Naive thymus-derived CD8-positive, alpha-beta T cell (primary cell): Measurements from ENCODE around the gene ESRRA. TPM values are rescaled to one million over a fixed set of nuclear protein-coding genes. Genes with fewer than 3 reads are reported as not detected.

Source experiments
- ATAC-seq, 2 donors: fragments of 150-1000 bp; cut with Tn5 transposase in 1 of 2; sonication (Bioruptor Pico), chemical (Tn5 transposase) in 1 of 2; 1 replicate in 1 of 2; 2 replicates in 1 of 2; pipeline ENCODE4 v1.10.0; 2021; ENCODE audit warnings: mild to moderate bottlenecking in 2 of 2, moderate library complexity in 2 of 2
- POLR2A ChIA-PET: fragments of 350-600 bp; sonication (Branson Sonifier 250); formaldehyde crosslinking; loops from one replicate; lab custom pipeline; 2021; ENCODE audit warnings: antibody characterized with exemption; lab: Charles Lee
- DNase-seq, 10 donors: peaks; one replicate each; pipeline versions ENCODE4 v3.0.0 to v3.0.0-alpha.2; 2020 to 2022
- H3K27ac Mint-ChIP-seq, 10 donors: one replicate each; pipeline ENCODE4 v1.8.0; 2020 to 2022; ENCODE audit warnings: mild to moderate bottlenecking in 10 of 10, mixed read lengths in 10 of 10, moderate library complexity in 4 of 10, inconsistent platforms in 1 of 10
- H3K27me3 Mint-ChIP-seq, 5 donors: one replicate each; pipeline ENCODE4 v1.8.0; 2021 to 2022; ENCODE audit warnings: mixed read lengths in 5 of 5
- H3K36me3 Mint-ChIP-seq, 3 donors: one replicate each; pipeline ENCODE4 v1.8.0; 2020 to 2022; ENCODE audit warnings: mixed read lengths in 3 of 3, mild to moderate bottlenecking in 2 of 3, inconsistent platforms in 1 of 3
- H3K4me1 Mint-ChIP-seq, 4 donors: one replicate each; pipeline ENCODE4 v1.8.0; 2021 to 2022; ENCODE audit warnings: mixed read lengths in 4 of 4
- H3K4me3 Mint-ChIP-seq, 10 donors: one replicate each; pipeline ENCODE4 v1.8.0; 2020 to 2022; ENCODE audit warnings: mild to moderate bottlenecking in 10 of 10, mixed read lengths in 10 of 10, moderate library complexity in 6 of 10, inconsistent platforms in 1 of 10
- H3K9me3 Mint-ChIP-seq, 9 donors: one replicate each; pipeline ENCODE4 v1.8.0; 2020 to 2022; ENCODE audit warnings: mixed read lengths in 9 of 9, mild to moderate bottlenecking in 3 of 9, inconsistent platforms in 1 of 9, moderate library complexity in 1 of 9
- polyA plus RNA-seq, 3 donors: library from polyadenylated mRNA; unstranded; fragments of 300-500 nt; fragmentation: Illumina TruSeq; gene quantifications; one replicate each; pipeline ENCODE4 v1.2.3, GENCODE V29; 2021
- total RNA-seq, 8 experiments: library from RNA in 2 of 8; stranded (reverse) in 2 of 8; gene quantifications; one replicate each; pipeline ENCODE4 v1.2.3 and lab custom pipeline; 2021 to 2026

The ESRRA gene
- total and polyA plus RNA-seq, 5 experiments from 2014 or later = 3.5 to 24.9 (median 9.1) TPM

GRCh38 chr11:64341851-64342791 lies 36.8 kb downstream of the ESRRA start:
- Mint-ChIP-seq H3K36me3 (peaks cover 0 to 28% (median 7%) of the 10 kb centered on the region in 3 donors), H3K27ac (peak overlapping the region in 5 of 10 donors; percentile 29 to 75 (median 52)), H3K4me3 (peak overlapping the region in 9 of 10 donors; percentile 32 to 92 (median 85)), H3K4me1 (peaks cover 23 to 60% (median 50%) of the 10 kb centered on the region in 4 donors), H3K9me3 (no peaks in the 10 kb centered on the region), H3K27me3 (no peaks in the 10 kb centered on the region)
- ATAC-seq (peak; percentile 51 to 54), DNase-seq (peak; percentile 76 to 88 (median 85))
- POLR2A ChIA-PET = interaction anchor here (0.5 to 4.9 kb wide), 9 partner anchors 11 to 832 kb away, joined by 3 to 73 read pairs (median 5); partner anchors contain the start of genes FERMT3, PRDX5, RPS6KA4 and TRMT112

DNA sequence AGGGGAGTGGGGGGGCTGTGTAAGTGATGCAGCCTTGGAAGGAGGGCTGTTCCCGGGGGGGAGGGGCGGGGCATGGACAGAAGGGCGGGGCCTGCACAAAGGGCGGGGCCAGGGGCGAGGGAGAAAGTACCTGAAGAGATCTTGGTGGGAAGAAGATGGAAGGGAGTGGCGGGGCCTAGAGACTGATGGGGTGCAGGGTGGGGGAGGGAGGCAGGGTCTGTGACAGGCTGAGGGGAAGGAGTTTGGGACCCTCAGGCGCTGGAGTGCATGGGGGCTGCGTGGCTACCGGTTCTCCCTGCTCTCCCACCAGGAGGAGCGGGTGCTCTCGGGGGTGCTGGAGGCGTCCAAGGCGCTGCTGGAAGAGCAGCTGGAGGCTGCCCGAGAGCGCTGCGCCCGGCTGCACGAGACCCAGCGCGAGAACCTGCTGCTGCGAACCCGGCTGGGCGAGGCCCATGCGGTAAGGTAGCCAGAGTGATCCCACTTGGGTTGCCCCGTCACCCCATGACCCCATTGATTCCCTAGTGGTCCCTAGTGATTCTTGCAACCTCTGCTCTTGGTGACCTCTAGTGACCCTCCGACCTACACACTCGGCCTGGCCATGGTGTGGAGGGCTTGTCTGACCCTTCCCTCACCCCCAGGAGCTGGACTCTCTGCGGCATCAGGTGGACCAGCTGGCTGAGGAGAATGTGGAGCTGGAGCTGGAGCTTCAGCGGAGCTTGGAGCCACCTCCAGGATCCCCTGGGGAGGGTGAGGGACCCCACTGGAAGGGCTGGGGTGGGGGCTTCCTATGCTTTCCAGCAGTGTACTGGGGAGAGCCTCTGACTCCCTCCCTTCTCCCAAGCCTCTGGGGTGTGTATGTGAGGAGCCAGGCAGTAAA lies 37.8 kb downstream of the ESRRA start:
- DNase-seq (no peak), ATAC-seq (no peak)
- Mint-ChIP-seq H3K4me1 (peaks cover 26 to 56% (median 49%) of the 10 kb centered on the region in 4 donors), H3K9me3 (no peaks in the 10 kb centered on the region), H3K36me3 (peaks cover 0 to 24% (median 7%) of the 10 kb centered on the region in 3 donors), H3K27me3 (no peaks in the 10 kb centered on the region), H3K27ac (peak overlapping the region in 4 of 10 donors; percentile 37 to 75 (median 56)), H3K4me3 (peak overlapping the region in 4 of 10 donors; percentile 32 to 91 (median 54))
- POLR2A ChIA-PET = interaction anchor here (0.6 to 4.9 kb wide), 5 partner anchors 15 to 44 kb away, joined by 3 to 73 read pairs (median 6); partner anchors contain the start of genes PRDX5, RPS6KA4 and TRMT112

GRCh38 chr11:64343767-64344559 lies 38.6 kb downstream of the ESRRA start:
- ATAC-seq = no peak
- peaks cover 26 to 53% (median 46%) of the 10 kb centered on the region in 4 donors for H3K4me1 Mint-ChIP-seq
- H3K9me3 Mint-ChIP-seq = no peaks in the 10 kb centered on the region
- POLR2A ChIA-PET = interaction anchor here (1.7 to 4.6 kb wide), 2 partner anchors 14 to 26 kb away, joined by 5 to 27 read pairs; partner anchors contain the start of genes PRDX5 and RPS6KA4
- H3K36me3 Mint-ChIP-seq = peaks cover 0 to 25% (median 8%) of the 10 kb centered on the region in 3 donors
- DNase-seq = no peak
- no peak overlapping the region for H3K4me3 Mint-ChIP-seq
- no peaks in the 10 kb centered on the region for H3K27me3 Mint-ChIP-seq
- no peak overlapping the region for H3K27ac Mint-ChIP-seq

- Mint-ChIP-seq H3K4me1 (peaks cover 19 to 45% (median 38%) of the 10 kb centered on the region in 4 donors), H3K4me3 (no peak overlapping the region), H3K9me3 (no peaks in the 10 kb centered on the region), H3K27me3 (no peaks in the 10 kb centered on the region), H3K27ac (no peak overlapping the region), H3K36me3 (peaks cover 0 to 25% (median 8%) of the 10 kb centered on the region in 3 donors)
- POLR2A ChIA-PET = interaction anchor here (1.7 kb wide), 1 partner anchor 27 kb away, joined by 5 read pairs; the partner anchor contains the start of gene PRDX5
- ATAC-seq = no peak
- DNase-seq = no peak
These were observed 39.5 kb downstream of the ESRRA start for GRCh38 chr11:64344787-64345186.

- H3K27me3 Mint-ChIP-seq = no peaks in the 10 kb centered on the region
- H3K27ac Mint-ChIP-seq = no peak overlapping the region
- DNase-seq = no peak
- no peak for ATAC-seq
- H3K4me3 Mint-ChIP-seq = peak overlapping the region in 1 of 10 donors; percentile 10
- no peaks in the 10 kb centered on the region for H3K9me3 Mint-ChIP-seq
- peaks cover 8 to 23% (median 15%) of the 10 kb centered on the region in 4 donors for H3K4me1 Mint-ChIP-seq
- peaks cover 0 to 29% (median 8%) of the 10 kb centered on the region in 3 donors for H3K36me3 Mint-ChIP-seq
- POLR2A ChIA-PET = interaction anchor here (1.5 kb wide), 1 partner anchor 13 kb away, joined by 3 read pairs; no protein-coding TSS in a partner anchor
These were observed 42.0 kb downstream of the ESRRA start for GRCh38 chr11:64347193-64347867.

DNA sequence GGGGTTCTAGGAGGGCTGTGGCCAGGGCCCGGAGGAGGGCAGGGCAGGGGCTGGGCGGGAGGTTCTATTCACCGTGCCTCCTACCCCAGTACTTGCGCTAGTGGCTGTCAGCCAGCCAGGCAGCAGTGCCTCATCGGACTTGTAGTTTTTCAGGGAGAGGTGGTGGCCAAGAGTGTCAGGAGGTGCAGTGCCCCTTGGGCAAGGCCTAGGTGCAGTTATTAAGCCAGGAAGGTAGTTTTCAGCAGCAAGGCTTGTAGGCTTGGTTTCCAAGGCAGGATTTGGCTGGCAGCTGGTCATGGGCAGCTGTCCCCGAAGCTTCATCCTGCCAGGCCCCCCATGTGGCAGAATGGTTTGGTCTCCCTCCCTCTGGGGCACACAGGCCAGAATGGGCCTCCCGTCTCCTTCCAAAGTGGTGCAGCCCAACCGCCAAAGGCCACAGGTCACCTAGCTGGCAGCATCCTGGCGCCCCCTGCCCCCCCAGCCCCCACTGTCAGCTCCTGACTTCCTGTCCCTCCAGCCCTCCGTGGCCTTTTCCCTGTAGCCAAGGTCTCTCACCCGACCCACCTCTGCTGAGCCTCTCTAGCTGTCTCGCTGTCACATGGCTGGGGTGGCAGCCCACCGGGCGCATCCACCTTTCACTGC lies 43.2 kb downstream of the ESRRA start:
- no peaks in the 10 kb centered on the region for H3K9me3 Mint-ChIP-seq
- no peaks in the 10 kb centered on the region for H3K27me3 Mint-ChIP-seq
- no peak for ATAC-seq
- no peak for DNase-seq
- peak overlapping the region in 2 of 10 donors; percentile 69 to 77 for H3K27ac Mint-ChIP-seq
- H3K4me3 Mint-ChIP-seq = no peak overlapping the region
- H3K36me3 Mint-ChIP-seq = peaks cover 0 to 25% (median 8%) of the 10 kb centered on the region in 3 donors
- H3K4me1 Mint-ChIP-seq = peaks cover 3 to 18% (median 13%) of the 10 kb centered on the region in 4 donors
- POLR2A ChIA-PET = interaction anchor here (1.5 to 1.7 kb wide), 2 partner anchors 12 to 64 kb away, joined by 3 read pairs; partner anchors contain the start of gene BAD

DNA sequence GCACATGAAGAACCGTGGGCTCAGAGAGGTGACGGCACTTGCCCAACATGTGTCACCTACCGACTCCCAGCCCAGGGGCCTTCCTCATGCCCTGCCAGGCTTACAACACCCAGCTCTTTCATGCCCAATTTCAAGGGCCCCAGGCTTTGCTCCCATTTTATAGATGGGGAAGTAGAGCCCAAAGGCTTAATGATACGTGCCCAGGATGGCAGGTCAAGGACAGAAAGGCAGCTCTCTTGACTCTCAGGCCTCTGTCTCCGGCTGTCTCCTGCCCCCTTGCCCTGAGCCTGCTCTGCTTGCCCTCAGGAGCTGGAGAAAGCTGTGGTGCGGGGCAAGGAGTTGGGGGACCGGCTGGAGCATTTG lies 43.7 kb downstream of the ESRRA start:
- Mint-ChIP-seq H3K27me3 (no peaks in the 10 kb centered on the region), H3K27ac (peak overlapping the region in 2 of 10 donors; percentile 69 to 77), H3K4me3 (no peak overlapping the region), H3K9me3 (no peaks in the 10 kb centered on the region), H3K4me1 (peaks cover 3 to 18% (median 13%) of the 10 kb centered on the region in 4 donors), H3K36me3 (peaks cover 0 to 25% (median 8%) of the 10 kb centered on the region in 3 donors)
- POLR2A ChIA-PET = interaction anchor here (1.3 to 1.7 kb wide), 2 partner anchors 31 to 65 kb away, joined by 3 read pairs; partner anchors contain the start of genes BAD and PRDX5
- ATAC-seq = no peak
- DNase-seq = no peak

GRCh38 chr11:64349404-64349803 lies 44.1 kb downstream of the ESRRA start:
- Mint-ChIP-seq H3K4me3 (no peak overlapping the region), H3K27ac (no peak overlapping the region), H3K9me3 (no peaks in the 10 kb centered on the region), H3K36me3 (peaks cover 0 to 25% (median 8%) of the 10 kb centered on the region in 3 donors), H3K4me1 (peaks cover 3 to 18% (median 13%) of the 10 kb centered on the region in 4 donors), H3K27me3 (no peaks in the 10 kb centered on the region)
- POLR2A ChIA-PET = interaction anchor here (1.3 to 1.7 kb wide), 2 partner anchors 32 to 65 kb away, joined by 3 read pairs; partner anchors contain the start of genes BAD and PRDX5
- no peak for ATAC-seq
- no peak for DNase-seq

- no peak for ATAC-seq
These were observed 45.9 kb downstream of the ESRRA start for GRCh38 chr11:64351136-64351631.

More at GRCh38 chr11:64351136-64351631, 45.9 kb downstream of the ESRRA start:
- H3K36me3 Mint-ChIP-seq = peaks cover 0 to 17% (median 1%) of the 10 kb centered on the region in 3 donors
- DNase-seq = no peak
- H3K27ac Mint-ChIP-seq = no peak overlapping the region
- H3K27me3 Mint-ChIP-seq = no peaks in the 10 kb centered on the region
- H3K4me3 Mint-ChIP-seq = no peak overlapping the region
- H3K4me1 Mint-ChIP-seq = peaks cover 3 to 12% (median 6%) of the 10 kb centered on the region in 4 donors
- POLR2A ChIA-PET = no interaction called here
- H3K9me3 Mint-ChIP-seq = no peaks in the 10 kb centered on the region
